ENCODE data around the gene ACKR3.

The ACKR3 gene

DNA sequence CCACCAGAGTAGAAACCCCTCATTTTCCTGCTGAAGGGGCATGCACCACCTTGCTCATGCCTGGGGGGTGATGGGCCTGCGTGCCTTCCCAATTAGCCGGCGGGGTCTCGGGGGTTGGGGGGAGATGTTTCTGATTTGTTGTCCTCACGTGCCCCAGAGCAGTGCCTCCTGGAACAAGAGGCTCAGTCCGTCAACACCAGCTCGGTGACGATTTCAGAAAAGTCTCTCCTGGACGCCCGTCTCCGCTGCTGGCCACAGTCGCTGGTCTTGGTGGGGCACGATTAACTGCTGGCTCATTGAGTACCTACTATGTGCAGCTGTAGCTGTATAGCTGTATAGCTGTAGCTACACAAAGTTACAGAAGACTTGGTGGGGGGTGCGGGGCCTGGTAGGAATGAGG lies 4.4 kb downstream of the ACKR3 start:
- TF ChIP-seq CTCF (IDR thresholded peaks at IDR 0.05; ENCODE audit: borderline replicate concordance, insufficient read depth, low read depth, low read length), result no peak
- H3K4me3 ChIP-seq (ENCODE audit: low read depth, low read length), result no peak overlapping the region

GRCh38 chr2:236574424-236575145 lies 5.0 kb downstream of the ACKR3 start:
- no peak overlapping the region for H3K4me3 ChIP-seq (ENCODE audit: low read depth, low read length)
- TF ChIP-seq CTCF (IDR thresholded peaks at IDR 0.05; ENCODE audit: borderline replicate concordance, insufficient read depth, low read depth, low read length), result no peak

DNA sequence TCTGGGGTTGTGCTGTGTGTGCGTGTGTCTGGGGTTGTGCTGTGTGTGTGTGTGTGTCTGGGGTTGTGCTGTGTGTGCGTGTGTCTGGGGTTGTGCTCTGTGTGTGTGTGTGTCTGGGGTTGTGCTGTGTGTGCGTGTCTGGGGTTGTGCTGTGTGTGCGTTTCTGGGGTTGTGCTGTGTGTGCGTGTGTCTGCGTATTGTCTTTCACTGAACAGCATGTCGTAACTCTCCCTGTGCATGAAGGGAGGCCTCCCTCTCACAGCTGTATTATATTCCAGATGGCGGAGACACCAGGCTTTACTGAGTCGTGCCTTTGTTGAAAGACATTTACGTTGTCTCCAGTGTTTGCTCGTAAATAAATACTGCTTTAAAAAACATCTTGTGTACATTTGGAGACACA lies 5.9 kb downstream of the ACKR3 start:
- no peak overlapping the region for H3K4me3 ChIP-seq (ENCODE audit: low read depth, low read length)
- TF ChIP-seq CTCF (IDR thresholded peaks at IDR 0.05; ENCODE audit: borderline replicate concordance, insufficient read depth, low read depth, low read length), result no peak

GRCh38 chr2:236576087-236576486 lies 6.5 kb downstream of the ACKR3 start:
- no peak overlapping the region for H3K4me3 ChIP-seq (ENCODE audit: low read depth, low read length)
- TF ChIP-seq CTCF (IDR thresholded peaks at IDR 0.05; ENCODE audit: borderline replicate concordance, insufficient read depth, low read depth, low read length), result no peak

- H3K4me3 ChIP-seq (ENCODE audit: low read depth, low read length), result no peak overlapping the region
- TF ChIP-seq CTCF (IDR thresholded peaks at IDR 0.05; ENCODE audit: borderline replicate concordance, insufficient read depth, low read depth, low read length), result no peak
Measured at GRCh38 chr2:236576953-236577352, 7.3 kb downstream of the ACKR3 start.

DNA sequence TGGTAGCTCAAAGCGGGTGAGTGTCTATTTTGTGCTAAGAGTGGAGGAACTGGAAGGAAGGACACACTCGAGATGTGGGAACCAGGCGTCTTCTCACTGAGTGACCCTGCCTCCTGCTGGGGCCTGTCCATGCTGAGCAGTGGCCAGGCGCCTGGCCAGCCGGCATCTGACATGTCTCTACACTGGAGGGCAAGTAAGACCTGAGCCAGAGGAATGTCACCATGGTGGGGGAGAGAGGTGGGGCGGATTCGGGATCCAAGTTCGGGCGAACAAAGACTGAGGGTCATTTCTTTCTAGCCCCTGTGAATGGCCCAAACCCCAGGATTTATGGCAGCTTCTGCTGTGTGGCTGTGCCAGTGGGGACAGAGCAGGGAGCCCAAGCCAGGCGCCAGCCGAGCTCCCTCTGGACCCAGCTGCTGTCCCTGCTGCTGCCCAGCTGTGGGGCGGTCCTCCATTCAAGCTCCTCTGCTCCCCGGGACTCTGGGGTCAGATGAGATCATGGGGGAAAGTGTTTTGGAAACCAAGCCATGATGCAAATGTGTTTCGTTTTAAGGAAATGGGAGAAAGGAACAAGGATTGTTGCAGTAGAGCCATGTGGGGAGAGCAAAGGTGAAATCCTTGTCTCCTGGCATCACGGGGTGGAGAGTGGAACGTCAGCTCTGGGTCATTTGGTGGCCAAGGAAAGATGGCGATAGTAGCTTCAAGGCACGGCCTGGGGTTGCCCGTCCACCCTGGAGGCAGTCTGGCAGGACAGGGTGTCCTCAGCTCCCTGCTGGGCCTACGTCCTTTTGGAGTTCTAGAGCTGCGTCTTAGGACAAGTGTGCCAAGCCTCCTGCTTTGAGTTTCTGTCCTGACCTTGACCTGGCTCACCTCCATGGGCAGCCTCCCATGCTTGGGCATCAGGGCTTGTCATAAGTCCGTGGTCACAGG lies 8.1 kb downstream of the ACKR3 start:
- no peak for TF ChIP-seq CTCF (IDR thresholded peaks at IDR 0.05; ENCODE audit: borderline replicate concordance, insufficient read depth, low read depth, low read length)

More for the DNA sequence above, 8.1 kb downstream of the ACKR3 start:
- H3K4me3 ChIP-seq (ENCODE audit: low read depth, low read length), result no peak overlapping the region
